Thyroid gland (tissue), 4 donors: ENCODE data around the gene PRCP. TPM values are rescaled to one million over a fixed set of nuclear protein-coding genes. Genes with fewer than 3 reads are reported as not detected.
A peak's percentile ranks its signal among the peaks of the same experiment; 100 is the strongest.

ENCODE experiments used
- DNase-seq, 2 donors: peaks; one replicate each; pipeline ENCODE4 v3.0.0-alpha.2; 2019
- H3K27ac ChIP-seq, 3 donors: fragments of 200-600 bp; sonication (generic); 1 replicate in 2 of 3; 2 replicates in 1 of 3; pipeline ENCODE4 v1.5.1; 2016 to 2019; ENCODE audit warnings: mild to moderate bottlenecking in 1 of 3, moderate library complexity in 1 of 3
- H3K27me3 ChIP-seq: fragments of 200-600 bp; sonication (generic); one replicate; pipeline ENCODE4 v1.5.1; 2019
- H3K36me3 ChIP-seq, 2 donors: fragments of 200-600 bp; sonication (generic); one replicate each; pipeline ENCODE4 v1.5.1; 2016 to 2019
- H3K4me1 ChIP-seq, 2 donors: fragments of 200-600 bp; sonication (generic); one replicate each; pipeline ENCODE4 v1.5.1; 2017 to 2019
- H3K4me3 ChIP-seq, 3 donors: fragments of 200-600 bp; sonication (generic); replicated peaks in 1 of 3; 1 replicate in 2 of 3; 2 replicates in 1 of 3; pipeline ENCODE4 v1.5.1; 2016; ENCODE audit warnings: mild to moderate bottlenecking in 1 of 3
- H3K9me3 ChIP-seq: fragments of 200-600 bp; sonication (generic); one replicate; pipeline ENCODE4 v1.5.1; 2017
- CTCF ChIP-seq, 6 experiments: fragments of 200-600 bp in 3 of 6; fragments of 450-650 bp in 3 of 6; sonication (generic) in 3 of 6; IDR thresholded peaks; one replicate each; pipeline ENCODE4 v1.5.1; 2016 to 2019; ENCODE audit warnings: antibody characterized with exemption in 6 of 6, mild to moderate bottlenecking in 2 of 6, inconsistent platforms in 1 of 6, moderate library complexity in 1 of 6
- POLR2A ChIP-seq, 2 donors: fragments of 450-650 bp; IDR thresholded peaks; one replicate each; pipeline ENCODE4 v1.6.1; 2017; ENCODE audit warnings: antibody characterized with exemption in 2 of 2, mild to moderate bottlenecking in 2 of 2, moderate library complexity in 1 of 2
- WGBS, 2 donors: methylation state at CpG; one replicate each; pipeline ENCODE4 v1.1.5; 2017; 5-methylcytosine and 5-hydroxymethylcytosine counted together
- intact Hi-C: fragments of 100-400 bp; cut with DNase I; formaldehyde crosslinking; loops from one replicate; pipeline ENCODE4 v1.15.1; 2023
- total RNA-seq, 4 donors: library from RNA; depleted of rRNA; stranded (reverse); fragments of >200 nt; gene quantifications; one replicate each; pipeline ENCODE4 v1.2.3, GENCODE V29; 2016

PRCP gene
- total RNA-seq, 4 donors from 2014 or later, result 59.1 to 122 (median 81.1) TPM

- intact Hi-C loops, result no loop called here
Observed at GRCh38 chr11:82775736-82776346, 124.4 kb downstream of the PRCP start.

GRCh38 chr11:82775218-82775617 lies 125.0 kb downstream of the PRCP start:
- no peaks in the 10 kb centered on the region for H3K4me1 ChIP-seq
- H3K9me3 ChIP-seq, result no peaks in the 10 kb centered on the region
- WGBS, 2 donors, result 82% methylated on average over 1 of the region's 1 CpG
- H3K27me3 ChIP-seq, result no peaks in the 10 kb centered on the region
- intact Hi-C loops, result no loop called here
- no peak overlapping the region for H3K4me3 ChIP-seq
- no peaks in the 10 kb centered on the region for H3K36me3 ChIP-seq
- no peak overlapping the region for H3K27ac ChIP-seq
- no peak for DNase-seq
- no peak for TF ChIP-seq POLR2A (IDR thresholded peaks at IDR 0.05)
- TF ChIP-seq CTCF (IDR thresholded peaks at IDR 0.05), result no peak

More at GRCh38 chr11:82775736-82776346, 124.4 kb downstream of the PRCP start:
- no peak overlapping the region for H3K27ac ChIP-seq
- H3K27me3 ChIP-seq, result no peaks in the 10 kb centered on the region
- H3K9me3 ChIP-seq, result no peaks in the 10 kb centered on the region
- WGBS, 2 donors, result 52 to 56% methylated on average over 3 of the region's 3 CpGs
- no peaks in the 10 kb centered on the region for H3K4me1 ChIP-seq
- peak in 2 of 6 experiments; percentile 11 to 13 for TF ChIP-seq CTCF (IDR thresholded peaks at IDR 0.05)
- TF ChIP-seq POLR2A (IDR thresholded peaks at IDR 0.05), result no peak
- no peak overlapping the region for H3K4me3 ChIP-seq
- DNase-seq, result no peak
- no peaks in the 10 kb centered on the region for H3K36me3 ChIP-seq

Other genes with a start within 250 kb of the PRCP start
- 1 to 10 TPM in 3 of 4 donors, under 1 TPM in 1; 0.94 to 5.1 (median 1.5) TPM for gene FAM181B, start 166.6 kb downstream of the PRCP start, total RNA-seq
- gene DDIAS, start 1.3 kb upstream of the PRCP start, total RNA-seq, result 1 to 10 TPM in 2 of 4 donors, under 1 TPM in 2; 0.25 to 3.3 (median 0.95) TPM
- 10 to 100 TPM; 12.0 to 30.0 (median 22.8) TPM for gene RAB30, start 171.5 kb upstream of the PRCP start, total RNA-seq